NCI-H1092 (cell line): ENCODE measurements around the gene IL17B.

Source experiments
- DNase-seq: peaks from one replicate; lab custom pipeline; 2025; lab: John Stamatoyannopoulos, UW

Gene IL17B, protein sequence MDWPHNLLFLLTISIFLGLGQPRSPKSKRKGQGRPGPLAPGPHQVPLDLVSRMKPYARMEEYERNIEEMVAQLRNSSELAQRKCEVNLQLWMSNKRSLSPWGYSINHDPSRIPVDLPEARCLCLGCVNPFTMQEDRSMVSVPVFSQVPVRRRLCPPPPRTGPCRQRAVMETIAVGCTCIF

DNA sequence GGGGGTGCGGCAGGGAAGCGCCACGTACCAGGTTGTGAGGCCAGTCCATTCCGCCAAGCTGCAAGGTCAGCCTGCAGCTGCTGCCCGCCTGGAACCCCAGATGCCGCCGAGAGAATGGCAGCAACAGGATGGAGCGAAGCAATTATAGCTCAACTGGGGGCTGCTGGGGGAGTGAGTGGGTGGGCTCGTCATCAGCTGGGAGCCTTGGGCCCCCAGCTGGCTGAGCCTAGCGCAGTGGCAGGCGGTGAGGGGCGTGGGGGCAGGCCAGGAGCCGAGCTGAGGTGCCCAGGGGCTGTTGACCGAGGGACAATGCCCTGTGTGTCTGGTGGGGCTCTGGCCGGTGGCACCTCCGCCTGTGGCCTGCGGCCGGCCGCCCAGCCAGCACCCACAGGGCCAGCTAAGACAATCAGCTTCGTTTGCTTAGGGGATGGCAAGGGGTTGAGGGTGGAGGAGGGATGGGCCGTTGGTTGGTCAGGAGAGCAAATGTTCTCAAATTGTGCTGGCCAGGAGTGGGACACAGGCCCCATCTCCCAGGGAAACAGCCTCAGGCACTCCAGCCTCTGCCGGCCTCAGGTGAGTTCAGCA lies at the start of gene IL17B:
Gene IL17B, minus strand, starts transcription at position 116 of the 585 bp plus-strand sequence. Its CDS starts 67 bp downstream, at position 49.
- no peak for DNase-seq

DNA sequence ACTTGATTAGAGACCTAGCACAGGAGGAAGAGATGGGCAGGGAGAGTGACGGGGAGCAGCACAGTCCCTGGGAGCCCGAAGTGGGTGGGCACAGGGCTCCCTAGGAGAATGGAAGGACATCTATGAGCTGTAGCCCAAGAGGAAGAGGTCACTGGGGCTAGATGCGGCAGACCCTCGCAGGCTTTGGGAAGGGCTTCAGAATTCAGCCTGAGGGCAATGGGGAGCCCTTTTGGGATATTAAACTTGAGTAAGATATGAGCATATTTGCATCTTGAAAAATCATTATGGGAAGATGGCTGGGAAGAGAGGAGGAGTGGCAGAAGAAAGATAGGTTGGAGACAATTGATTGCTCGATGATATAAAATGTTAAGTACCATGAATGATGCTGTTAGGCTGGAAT lies 48.9 kb upstream of the IL17B start:
- no peak for DNase-seq

DNA sequence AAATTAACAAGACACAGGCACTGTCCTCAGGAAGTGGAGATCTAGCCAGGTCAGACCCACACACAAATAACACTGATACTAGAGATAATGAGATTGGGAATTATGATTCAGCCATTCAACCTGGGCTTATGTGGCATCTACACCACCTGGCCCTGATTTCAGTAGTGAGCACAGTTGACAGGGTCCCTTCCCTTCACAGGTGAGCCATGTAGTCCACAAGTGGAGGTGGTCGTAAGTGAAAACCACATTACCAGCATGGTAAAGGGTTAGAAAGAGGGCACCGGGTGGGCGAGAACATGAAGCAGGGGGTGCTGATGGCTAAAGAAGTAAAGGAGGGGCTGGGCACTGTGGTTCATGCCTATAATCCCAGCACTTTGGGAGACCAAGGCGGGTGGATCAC lies 48.3 kb upstream of the IL17B start:
- no peak for DNase-seq

DNA sequence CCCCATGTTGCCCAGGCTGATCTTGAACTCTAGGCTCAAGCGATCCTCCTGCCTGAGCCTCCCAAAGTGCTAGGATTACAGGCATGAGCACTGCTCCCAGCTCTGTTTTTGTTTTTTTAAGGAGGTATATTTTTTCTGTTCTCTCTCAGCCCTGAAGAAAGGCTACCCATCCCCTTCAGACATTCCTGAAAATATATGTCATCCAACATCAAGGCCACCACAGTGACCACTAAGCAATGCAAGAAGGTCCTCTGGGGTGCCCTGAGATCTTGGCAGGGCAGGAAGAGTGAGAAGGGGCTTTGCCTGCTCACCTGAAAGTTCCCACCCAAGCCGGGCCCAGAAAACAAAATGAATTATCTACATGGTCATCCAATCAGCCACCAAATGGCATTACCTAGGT lies 47.8 kb upstream of the IL17B start:
- DNase-seq, result no peak

- DNase-seq, result no peak
These were observed 46.6 kb upstream of the IL17B start for GRCh38 chr5:149425729-149426128.

GRCh38 chr5:149424371-149425315 lies 45.6 kb upstream of the IL17B start:
- no peak for DNase-seq

- DNase-seq, result no peak
These were observed 44.7 kb upstream of the IL17B start for GRCh38 chr5:149423794-149424268.

DNA sequence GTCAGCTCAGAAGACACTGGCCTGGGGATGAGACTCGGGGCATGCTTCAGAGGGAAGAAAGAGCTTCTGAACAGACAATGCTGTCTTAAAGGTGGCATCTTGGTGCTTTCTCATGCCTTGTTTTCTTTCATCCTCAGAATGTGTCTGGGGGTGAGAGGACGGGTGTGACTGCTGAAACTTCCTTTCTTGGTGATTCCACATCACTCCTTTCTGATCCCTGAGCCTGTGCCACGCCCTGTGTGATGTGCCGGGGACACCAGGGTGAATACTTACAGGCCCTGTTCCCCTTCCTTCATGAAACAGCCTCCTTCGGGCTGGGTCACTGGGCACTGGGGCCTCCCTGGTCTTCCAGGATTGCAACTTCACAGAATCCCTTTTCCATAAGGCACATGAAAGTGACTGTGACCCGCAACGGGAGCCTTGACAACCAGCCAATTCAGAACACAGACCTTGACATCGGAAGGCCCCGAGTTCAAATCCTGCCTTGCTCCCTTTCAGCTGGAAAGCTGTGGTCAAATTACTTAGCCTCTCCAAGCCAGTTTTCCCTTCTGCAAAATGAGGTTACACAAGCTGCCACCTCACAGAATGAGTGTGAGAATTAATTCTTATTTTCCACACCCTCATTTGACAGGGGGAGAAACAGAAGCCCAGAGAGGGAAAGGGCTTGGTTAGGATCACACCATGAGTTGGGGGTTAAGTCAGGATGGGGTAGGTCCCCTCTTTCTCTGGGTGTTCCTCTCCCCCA lies 44.1 kb upstream of the IL17B start:
- no peak for DNase-seq

DNA sequence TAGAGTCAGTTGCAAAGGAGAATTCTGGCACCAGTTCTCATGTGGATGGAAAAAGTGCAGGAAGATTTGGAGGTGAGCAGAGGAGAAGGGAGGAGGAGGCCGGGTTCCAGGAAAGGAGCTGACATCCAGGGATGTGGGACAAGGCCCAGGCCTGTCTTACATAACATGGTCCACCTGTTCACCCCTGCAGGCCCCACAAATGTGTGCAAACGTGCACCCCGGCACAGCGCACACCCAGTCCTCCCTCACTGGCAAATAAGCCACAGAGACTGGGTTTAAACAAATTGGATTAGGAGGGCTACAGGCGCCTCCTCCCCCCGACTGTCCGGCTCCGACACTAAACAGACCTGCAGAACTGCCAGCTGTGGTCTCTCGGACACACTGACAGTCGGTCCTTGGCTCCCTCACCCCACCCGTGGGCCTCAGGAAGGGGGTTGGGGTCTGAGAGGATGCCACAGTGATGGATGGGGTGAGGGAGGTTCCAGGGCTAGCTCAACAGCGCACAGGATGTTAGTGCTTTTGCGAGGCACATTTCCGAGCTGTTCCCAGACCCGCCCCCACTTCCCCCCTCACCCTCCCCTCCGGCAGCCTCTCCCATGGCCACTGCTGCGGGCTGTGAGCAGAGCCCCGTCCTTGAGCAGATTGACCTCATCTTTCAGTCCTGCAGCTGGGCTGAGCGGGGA lies 43.4 kb upstream of the IL17B start:
- no peak for DNase-seq

GRCh38 chr5:149421834-149422233 lies 42.7 kb upstream of the IL17B start:
- no peak for DNase-seq

- no peak for DNase-seq
These were observed 42.2 kb upstream of the IL17B start for GRCh38 chr5:149421372-149421685.

- no peak for DNase-seq
These were observed 41.7 kb upstream of the IL17B start for GRCh38 chr5:149420545-149421371.

- DNase-seq, result no peak
These were observed 40.9 kb upstream of the IL17B start for GRCh38 chr5:149419859-149420544.

- no peak for DNase-seq
These were observed 40.4 kb upstream of the IL17B start for GRCh38 chr5:149419532-149419858.

- DNase-seq, result no peak
These were observed 39.9 kb upstream of the IL17B start for GRCh38 chr5:149418910-149419531.

DNA sequence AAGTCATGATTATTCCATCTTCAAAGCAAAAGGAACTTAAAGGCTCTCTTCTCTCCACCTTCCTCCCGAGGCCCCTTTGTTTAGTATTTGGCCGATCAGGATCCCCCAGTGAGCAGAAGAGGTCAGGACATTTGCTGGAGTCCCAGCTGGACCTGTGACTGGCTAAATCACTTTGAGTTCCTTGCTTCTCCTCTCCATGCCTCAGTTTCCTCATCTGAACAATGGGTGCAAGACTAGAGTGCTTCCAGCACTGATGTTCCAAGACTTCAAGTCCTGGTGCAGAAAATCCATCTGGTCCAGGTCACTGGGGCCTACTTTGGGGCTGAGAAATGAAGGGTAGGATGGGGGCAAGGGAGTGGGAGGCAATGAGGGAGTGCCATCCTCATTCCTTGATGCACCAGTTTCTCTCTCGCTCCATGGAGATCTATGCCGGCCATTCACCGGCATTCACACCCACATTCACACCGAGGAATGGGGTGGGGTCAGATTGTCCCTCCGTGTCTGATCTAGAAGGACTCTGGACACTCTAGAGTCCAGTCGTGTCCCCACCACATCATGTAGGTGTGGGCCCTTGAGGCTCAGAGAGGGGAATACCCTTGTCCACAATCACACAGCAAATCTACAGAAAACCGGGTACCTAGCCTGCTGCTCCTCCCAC lies 38.7 kb upstream of the IL17B start:
- DNase-seq, result no peak

GRCh38 chr5:149416987-149417710 lies 38.1 kb upstream of the IL17B start:
- no peak for DNase-seq

DNA sequence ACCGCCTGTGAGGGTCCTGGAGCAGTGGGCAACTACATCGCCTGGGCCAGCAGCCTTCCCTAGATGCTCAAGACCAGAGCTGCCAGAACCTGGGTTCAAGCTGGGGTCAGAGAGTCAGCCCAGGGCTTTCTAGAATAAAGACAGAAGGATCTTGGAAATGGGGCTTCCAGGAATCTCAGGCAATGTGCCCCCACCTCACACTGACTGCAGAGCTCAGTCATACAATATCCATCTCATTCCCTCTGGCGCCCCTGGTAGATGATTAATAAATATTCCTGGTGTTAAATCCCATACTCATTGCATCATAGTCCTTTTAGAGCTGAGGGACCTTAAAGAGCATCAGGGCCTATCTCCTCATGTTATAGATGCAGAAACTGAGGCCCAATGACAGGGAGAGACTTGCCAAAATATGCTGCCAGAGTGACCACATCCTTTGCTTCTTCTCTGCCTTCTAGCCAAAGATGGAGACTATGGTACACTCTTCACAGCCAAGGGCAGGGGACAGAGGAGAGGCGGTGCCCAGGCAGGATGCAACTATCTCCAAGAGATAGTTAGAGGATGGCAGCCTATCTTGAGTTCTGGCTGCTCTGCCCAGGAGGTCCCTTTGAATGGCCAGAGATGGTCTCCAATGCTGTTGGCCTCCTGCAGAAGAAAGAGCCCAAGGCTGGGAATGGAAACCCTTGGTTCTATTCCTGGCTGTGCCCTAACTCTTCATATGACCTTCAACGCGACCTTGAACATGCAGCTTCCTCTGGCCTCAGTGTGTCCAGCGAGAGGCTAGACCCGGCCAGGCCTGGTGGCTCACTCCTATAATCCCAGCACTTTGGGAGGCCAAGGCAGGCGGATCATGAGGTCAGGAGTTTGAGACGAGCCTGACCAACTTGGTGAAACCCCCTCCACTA lies 36.2 kb upstream of the IL17B start:
- DNase-seq, result no peak
